DLD1 (cell line): ENCODE results near the gene TLK1.
"Not testable (repeated sequence)": the region's sequence is repeated elsewhere in the genome, so short reads cannot be mapped to it uniquely, and the experiment has no call there.

Source experiments
- in situ Hi-C: cut with HindIII; loops from 2 replicates; pipeline ENCODE4 v1.10.0; 2017; ENCODE audit warnings: low sequenced_read_pairs

Gene TLK1

DNA sequence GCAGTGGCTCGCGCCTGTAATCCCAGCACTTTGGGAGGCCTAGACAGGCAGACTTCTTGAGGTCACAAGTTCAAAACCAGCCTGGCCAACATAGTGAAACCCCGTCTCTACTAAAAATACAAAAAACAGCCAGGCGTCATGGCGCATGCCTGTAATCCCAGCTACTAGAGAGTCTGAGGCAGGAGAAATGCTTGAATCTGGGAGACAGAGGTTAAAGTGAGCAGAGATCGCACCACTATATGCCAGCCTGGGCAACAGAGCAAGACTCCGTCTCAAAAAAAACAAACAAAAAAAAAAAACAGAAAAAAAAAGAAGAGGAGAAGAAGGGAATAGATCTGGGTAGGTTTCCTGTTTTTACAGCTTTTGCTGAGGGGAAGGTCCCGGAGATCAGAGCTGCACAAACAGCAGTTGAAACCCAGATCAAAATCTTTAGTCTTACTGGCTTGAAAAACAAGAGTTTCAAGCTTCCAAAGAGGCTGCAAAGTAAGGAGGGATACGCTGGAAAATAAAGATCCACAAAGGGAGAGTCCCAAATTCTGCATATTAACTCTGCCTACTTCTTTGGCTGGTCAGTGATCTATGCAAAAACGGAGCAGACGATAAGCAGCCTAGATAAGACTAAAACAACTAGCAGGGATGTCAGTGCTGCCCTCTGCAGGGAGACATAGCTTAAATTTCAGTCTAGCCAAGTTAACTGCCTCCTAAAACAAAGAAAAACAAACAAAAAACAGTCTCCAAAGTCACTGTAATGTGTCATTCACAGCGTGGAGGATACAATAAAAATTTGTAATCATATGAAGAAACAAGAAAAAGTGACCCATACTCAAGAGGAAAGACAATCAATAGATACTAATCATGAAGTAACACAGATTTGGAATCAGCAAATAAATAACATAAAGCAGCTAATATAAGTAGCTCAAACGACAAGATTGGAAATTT is 74.1 kb downstream of the TLK1 start:
- in situ Hi-C loops = no loop called here

DNA sequence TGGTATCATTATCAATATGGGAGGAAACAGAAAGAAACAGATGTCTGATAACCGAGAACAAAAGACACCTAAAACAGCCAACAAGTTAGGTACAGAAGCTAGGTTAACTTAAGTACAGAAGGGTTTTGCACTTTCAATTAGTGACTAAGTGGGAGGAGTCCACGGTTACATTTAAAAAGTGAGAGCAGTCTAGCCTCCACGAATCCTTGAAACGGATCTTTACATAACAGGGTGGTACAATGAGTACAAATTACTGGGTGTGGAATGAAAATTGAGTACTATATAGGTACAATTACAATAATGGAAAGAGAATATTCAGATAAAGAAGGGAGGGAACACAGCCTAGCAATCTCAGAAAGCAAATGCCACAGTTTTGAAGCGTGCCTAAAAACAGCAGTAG is 76.6 kb downstream of the TLK1 start:
- in situ Hi-C loops = no loop called here

DNA sequence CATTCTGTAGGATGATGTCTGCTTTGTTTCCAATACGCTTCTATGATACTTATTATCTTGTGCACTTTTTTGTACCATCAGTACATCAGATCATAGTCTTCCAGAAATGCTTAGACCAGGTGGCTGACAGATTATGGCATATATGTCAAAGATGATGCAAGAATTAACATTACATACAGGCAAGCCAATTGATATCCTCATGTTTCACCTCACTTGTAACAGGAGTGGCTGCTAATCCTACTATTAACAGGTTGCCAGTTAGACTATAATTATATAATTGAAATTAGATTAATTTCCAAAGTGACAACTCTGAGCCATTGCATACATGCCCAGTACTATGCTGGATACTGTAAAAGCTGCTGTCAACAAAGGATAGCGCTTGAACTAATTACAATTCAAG is 77.2 kb downstream of the TLK1 start:
- in situ Hi-C loops = no loop called here

DNA sequence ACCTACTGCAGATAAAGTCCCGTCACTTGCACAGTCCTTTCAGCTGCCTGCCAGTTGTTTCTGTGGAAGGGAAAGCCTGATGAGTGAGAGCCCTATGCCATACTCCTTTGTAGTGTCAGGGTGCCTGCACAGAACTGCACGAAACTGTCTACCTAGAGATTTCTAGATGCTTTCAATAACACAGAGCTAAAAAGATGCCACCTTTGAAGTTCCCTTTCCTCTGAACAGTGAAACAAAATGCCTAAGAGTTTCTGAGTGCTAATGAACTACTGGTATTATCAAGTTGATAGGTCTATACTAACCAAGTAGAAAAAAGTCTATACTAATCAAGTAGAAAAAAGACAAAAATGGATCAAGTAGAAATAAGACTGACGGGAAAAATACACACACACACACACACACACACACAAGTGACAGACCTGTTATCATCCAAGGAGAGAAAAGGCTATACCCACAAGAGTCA is 79.0 kb downstream of the TLK1 start:
- in situ Hi-C loops = no loop called here

DNA sequence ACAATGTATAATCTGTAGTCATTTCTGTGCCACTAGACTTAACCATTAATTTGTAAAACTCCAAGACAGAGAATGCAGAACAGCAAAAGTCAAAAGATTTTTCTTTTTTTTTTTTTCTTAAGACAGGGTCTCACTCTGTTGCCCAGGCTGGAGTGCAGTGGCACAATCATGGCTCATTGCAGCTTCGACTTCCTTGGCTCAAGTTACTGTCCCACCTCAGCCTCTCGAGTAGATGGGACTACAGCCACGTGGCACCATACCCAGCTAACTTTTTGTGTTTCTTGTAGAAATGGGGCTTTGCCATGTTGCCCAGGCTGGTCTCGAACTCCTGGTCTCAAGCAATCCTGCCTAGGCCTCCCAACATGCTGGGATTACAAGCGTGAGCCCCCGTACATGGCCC is 80.1 kb downstream of the TLK1 start:
- in situ Hi-C loops = no loop called here

DNA sequence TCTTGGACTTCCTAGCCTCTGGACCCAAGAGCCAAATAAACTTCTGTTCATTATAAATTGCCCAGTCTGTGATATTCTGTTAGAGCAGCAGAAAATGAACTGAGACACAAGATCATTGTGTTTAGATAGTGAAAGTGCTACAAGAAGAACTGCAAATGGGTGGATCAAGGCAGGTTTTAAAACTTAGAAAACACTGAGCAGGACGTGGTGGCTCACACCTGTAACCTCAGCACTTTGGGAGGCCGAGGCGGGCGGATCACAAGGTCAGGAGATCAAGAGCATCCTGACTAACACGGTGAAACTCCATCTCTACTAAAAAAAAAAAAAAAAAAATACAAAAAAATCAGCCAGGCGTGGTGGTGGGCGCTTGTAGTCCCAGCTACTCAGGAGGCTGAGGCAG is 84.3 kb downstream of the TLK1 start:
- in situ Hi-C loops = not testable (repeated sequence)

DNA sequence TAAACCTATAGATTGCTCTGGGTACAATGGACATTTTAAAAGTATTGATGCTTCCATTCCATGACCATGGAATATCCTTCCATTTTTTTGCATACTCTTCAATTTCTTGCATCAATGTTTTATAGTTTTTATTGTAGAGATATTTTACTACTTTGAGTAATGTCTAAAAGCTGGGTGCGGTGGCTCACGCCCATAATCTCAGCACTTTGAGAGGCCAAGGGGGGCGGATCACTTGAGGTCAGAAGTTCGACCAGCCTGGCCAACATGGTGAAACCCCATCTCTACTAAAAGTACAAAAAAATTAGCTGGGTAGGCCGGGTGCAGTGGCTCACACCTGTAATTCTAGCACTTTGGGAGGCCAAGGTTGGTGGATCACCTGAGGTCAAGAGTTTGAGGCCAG is 88.5 kb downstream of the TLK1 start:
- in situ Hi-C loops = no loop called here

DNA sequence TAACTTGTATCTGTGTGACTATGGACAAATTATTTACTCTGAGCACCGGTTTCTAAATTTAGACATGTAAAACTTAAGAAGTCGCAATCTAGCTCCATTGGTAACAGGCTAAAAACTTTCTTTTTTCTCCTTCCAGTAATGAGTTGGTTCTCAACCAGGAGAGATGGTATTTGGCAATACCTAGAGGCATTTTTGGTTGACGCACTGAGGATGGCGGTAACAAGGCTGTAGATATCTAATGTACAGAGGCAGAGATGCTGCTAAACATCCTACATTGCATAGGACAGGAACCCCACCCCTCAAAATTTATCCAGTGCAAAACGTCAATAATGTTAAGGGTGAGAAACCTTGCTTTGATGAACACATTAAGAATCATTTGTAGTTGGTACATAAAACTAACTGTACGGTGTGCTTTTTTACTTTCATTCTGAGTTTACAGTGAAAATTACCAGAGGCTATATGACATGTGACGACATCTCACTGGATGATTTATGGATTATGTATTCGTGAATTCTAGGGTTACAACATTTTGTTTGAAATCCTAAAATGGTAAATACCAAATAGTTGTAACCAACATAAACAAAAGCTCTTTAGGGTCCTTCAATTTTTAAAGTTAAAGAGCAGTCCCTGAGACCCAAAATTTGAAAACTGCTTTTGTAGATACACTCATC is 91.3 kb downstream of the TLK1 start:
- in situ Hi-C loops = no loop called here

DNA sequence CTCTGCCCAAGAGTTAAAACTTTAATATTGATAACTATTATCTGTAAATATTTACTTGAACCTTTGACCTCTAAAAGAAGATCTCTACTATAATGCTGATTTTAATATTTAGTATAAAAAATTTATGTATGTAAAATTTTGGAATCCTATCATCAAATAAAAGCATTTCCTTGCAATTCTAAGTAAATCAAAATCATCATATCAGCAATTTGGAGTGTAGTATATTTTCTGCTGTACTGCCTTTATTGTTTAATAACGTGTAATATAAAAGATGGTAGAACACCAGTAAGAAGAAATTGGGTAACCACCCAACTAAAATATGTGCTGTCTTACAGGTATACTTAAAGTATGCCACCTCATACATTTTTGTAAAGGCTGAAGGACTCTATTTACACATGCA is 94.6 kb downstream of the TLK1 start:
- in situ Hi-C loops = no loop called here

DNA sequence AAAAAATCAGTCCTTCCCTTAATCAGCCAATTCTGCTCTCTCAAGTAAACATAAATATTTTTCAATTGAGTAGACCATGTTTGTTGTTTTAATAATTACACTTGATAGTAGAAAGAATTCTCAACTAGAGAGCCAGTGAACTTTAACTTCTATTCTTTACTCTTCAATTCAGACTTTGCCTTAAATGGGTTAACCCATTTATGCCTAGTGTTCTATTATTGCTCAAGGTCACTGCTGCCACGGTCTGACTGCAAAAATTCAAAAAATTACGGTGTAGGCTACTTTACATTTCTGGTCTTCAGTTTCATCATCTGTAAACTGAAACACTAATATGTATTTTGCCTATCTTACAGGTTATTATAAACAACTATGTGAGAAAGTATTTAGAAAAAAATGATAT is 103.1 kb downstream of the TLK1 start:
- in situ Hi-C loops = no loop called here

DNA sequence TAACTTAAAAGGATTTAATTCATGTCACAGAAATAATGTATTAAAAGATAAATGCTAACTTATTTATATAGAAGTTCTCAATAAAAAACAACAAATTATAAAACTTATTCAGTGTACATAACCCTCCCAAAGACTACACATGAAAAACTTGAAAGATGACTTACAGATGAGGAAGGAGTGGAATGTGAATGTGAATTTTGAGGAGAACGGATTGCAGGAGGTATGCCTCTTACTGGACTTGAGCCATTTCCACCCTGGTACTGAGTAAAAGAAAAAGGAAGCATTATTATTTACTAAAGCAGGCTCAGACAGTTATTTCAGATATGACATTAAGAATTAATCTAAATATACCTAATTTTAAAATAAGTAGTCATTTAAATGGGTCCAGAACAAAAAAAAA is 104.4 kb downstream of the TLK1 start:
- in situ Hi-C loops = no loop called here

DNA sequence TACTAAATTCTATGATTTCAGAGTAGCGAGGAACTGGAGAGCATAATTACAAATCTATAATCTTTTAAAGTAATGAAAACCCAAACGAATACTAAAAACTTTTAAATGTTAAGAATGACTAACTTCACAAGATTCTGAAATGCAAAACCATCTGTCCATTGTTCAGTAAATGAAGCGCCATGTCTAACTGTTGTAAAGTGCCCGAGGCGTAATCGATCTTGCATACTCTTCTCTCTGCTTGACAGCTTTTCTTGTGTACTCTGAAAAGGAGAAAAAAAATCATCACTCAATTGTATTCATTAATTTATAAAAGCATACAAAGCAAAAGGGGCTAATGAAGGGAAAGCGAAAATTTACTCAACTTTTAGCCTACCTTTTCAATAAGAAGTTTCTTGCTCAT is 111.0 kb downstream of the TLK1 start:
- in situ Hi-C loops = no loop called here

DNA sequence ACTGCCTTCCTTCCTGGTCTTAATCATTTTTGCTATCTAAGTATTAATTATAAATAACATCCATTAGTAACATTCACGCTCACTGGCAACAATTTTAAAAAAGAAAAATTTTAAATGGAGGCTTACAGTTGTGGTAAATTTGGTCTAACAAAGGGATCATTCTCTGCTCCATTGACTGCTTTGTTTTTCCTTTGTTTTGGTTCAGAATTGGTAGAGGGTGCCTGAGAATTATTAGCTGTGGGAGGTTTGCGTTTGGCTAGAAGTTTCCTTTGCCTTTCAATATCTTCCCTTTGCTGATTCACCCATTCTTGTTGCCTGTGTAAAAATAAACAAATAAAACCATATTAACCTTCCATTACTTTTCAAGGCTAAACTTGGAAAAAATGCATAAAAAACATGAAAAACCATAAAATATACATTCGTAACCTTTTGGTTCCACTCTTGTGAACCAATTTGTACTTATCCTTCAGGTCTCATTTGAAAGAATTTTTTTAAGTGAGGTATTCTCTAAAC is 114.6 kb downstream of the TLK1 start:
- in situ Hi-C loops = no loop called here

DNA sequence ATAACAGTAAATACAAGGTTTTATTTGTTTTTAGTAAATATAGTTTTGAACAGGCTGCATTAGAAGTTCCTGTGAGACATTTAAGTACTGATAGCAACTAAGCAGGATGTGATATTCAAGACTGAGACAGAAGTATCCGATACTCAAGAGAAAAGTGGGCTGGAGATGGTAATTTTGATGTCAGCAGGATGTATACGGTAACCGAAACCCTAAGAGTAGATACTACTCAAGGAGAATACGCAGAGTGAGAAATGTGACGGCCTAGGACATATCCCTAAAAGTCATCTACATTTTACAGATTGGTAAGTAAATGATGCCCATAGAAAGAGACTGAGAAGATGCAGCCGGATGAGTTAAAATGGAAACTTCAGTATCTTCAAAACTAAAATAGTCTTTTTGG is 116.3 kb downstream of the TLK1 start:
- in situ Hi-C loops = no loop called here

DNA sequence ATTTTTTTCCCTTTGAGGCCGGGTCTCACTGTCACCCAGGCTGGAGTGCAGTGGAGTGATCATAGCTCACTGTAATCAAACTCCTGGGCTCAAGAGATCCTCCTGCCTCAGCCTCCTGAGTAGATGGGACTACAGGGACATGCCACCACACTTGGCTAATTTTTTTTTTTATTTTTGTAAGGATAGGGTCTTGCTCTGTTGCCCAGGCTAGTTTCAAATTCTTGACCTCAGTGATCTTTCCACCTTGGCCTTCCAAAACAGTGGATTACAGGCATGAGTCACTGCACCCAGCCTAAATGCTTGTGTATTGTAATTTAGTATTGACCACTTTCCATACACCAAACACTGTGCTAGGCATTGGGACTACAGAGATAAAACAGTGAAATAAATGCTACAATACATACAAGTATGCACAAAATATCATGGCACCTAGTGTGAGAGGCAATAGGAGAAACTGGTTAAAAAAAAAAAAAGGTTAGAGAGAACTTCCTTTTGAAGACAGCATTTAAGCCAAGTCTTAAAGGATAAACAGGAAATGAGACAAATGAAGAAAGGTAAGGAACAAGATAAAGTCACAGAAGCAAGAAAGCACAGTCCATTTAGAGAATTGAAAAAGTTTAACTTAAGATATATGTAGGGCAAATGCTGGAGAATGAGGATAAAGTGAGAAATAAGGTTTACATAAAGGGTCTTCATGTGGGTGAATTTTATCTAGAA is 118.3 kb downstream of the TLK1 start:
- in situ Hi-C loops = no loop called here

DNA sequence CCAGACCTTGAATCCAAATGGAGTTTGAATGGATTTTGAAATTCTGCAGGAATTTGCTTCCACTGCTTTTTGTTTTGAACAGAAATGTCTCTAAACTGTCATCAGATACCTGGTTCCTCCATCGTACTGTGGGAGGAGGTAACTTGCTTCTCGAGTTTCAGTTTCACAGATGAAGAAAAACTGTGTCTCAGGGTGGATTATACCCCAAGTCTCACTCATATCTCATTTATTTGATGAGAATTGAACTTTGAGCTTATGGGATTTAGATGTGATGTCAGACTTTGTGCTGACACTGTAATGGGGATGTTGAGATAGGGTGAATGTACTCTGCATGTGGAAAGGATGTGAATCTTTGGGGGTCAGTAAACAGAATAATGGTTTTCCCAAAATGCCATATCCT is 124.2 kb downstream of the TLK1 start:
- in situ Hi-C loops = no loop called here

DNA sequence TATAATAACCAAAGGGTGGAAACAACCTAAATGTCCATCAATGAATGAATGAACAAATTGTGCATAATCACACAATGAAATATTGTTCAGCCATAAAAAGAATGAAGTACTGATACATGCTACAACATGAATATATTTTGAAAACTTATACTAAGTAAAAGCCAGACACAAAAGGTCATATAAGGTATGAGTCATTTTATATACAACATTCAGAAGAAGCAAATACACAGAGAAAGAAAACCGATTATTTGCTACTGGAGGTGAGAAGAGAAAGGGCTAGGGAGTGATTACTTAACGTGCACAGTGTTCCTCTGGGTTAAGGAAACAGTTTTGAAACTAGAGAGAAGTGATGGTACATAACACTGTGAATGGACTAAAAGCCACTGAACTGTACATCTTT is 126.4 kb downstream of the TLK1 start:
- in situ Hi-C loops = no loop called here

DNA sequence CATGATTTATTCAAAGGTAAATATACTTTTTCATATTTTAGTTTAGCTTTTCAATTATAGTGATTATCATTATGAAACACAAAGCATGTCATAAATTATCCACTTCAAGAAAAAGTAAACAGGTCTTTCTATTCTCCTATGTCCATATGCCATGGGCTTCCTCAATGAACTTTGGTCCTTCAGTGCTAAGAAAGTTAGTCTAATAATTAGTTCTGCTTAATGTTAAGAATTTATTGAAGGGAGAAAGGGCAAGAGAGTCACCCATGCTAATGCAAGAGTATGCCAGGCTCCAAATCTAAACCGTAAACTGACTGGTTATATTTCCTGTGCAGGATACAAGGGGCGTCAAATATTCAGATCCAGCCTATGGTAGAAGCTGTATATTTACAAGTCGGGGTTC is 135.5 kb downstream of the TLK1 start:
- in situ Hi-C loops = no loop called here

DNA sequence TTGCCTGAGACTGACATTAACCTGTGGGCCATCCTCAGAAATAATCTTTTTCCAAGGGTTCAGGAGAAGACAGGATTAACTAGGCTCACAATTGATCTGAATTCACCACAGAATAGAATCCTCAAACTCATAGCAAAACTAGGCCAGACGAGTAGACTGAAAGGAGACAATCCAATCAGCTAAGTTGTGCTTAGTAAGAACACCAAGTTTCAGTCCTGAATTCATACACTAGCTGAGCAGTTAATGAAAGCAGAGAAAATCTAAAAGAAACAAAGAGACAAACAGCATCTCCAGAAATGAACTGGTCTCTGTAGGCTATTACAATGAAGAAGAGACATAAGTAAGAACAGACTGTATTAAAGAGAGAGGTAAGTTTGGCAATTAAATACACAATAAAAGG is 142.2 kb downstream of the TLK1 start:
- in situ Hi-C loops = no loop called here

DNA sequence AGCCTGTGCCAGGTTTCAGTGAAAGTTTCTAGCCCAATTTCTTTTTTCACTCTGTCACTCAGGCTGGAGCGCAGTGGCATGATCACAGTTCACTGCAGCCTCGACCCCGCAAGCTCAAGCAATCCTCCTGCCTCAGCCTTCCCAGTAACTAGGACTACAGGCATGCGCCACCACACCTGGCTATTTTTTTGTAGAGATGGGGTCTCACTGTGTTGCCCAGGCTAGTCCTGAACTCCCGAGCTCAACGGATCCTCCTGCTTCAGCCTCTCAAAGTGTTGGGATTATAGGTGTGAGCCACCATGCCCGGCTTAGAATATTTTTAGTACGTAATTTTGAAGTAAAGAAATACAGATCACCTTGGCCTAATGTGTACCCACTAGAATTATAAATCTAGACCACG is 144.6 kb downstream of the TLK1 start:
- in situ Hi-C loops = no loop called here

DNA sequence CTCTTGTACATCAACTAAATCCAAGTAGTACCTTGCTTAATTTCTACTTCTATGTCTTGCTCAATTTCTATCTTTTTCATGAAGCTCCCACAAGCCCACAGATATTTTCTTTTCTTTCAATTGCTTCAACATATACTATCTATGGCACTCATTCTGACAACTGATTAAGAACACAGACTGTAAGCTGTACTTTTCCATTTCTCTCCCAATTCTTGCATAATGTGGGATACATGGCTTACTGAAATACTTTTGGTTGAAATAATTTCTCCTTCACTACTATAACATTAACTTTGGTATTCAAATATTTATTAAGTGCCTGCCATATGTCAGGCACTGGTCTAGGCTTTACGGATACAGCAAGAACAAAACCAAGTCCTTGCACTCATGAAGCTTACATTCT is 146.8 kb downstream of the TLK1 start:
- in situ Hi-C loops = no loop called here
